HG03025 (cell line): ENCODE data around the gene HAP1.
"Not testable (repeated sequence)": the region's sequence is repeated elsewhere in the genome, so short reads cannot be mapped to it uniquely, and the experiment has no call there.

ENCODE experiments used
- ATAC-seq: cut with Tn5 transposase; IDR thresholded peaks from one replicate; pipeline ENCODE4 v1.9.1; 2021; ENCODE audit warnings: mild to moderate bottlenecking, moderate library complexity; ENCODE audit not compliant: unreplicated experiment, low FRiP score

Gene HAP1

DNA sequence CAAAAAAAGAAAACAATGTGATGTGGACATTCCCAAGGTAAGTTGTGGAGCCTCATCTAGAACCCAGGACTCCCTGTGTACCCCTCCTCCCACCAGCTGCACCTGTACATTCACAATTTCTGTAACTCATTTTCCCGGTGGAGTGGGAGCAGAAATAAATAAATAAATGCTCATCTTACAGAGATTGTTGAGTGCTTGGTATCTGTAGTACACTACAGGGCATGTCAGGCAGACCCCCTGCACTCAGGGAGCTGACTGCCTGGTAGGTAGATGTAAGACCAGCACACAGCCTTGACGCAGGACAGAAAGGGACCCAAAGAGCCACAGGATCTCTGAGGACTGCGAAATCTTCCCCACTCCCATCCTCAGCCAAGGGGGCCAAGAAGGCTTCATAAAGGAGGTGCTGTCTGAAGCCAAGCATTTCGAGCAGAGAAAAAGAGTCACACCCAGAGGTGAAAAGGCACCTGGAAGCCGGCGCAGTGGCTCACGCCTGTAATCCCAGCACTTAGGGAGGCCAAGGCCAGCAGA lies 39.2 kb downstream of the HAP1 start:
- ATAC-seq: no peak

DNA sequence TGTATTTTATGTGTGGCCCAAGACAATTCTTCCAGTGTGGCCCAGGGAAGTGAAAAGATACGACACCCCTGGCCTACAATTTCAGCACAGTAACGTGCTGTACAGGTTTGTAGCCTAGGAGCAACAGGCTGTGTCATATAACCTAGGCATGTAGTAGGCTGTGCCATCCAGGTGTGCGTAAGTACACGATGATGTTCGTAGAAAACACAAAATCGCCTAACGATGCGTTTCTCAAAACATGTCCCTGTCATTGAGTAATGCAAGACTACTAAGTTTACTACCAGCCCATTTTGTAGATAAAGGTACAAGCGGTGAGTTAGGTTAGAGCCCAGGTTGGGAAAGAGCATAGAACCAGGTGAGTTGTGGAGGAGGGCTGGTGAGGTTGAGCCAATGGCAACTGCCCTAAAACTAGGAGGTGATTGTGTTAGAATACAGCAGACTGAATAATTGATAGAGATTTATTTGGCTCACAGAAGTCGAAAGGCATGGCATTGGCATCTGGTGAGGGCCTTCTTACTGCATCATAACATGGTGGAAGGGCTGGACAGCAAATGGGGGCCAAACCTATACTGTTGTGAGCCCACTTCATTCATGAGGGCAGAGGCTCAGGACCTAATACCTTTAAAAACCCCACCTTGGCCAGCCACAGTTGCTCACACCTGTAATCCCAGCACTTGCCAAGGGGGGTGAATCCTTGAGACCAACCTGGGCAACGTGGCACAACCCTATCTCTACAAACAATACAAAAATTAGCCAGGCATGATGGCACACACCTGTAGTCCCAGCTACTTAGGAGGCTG lies 41.5 kb downstream of the HAP1 start:
- no peak for ATAC-seq

DNA sequence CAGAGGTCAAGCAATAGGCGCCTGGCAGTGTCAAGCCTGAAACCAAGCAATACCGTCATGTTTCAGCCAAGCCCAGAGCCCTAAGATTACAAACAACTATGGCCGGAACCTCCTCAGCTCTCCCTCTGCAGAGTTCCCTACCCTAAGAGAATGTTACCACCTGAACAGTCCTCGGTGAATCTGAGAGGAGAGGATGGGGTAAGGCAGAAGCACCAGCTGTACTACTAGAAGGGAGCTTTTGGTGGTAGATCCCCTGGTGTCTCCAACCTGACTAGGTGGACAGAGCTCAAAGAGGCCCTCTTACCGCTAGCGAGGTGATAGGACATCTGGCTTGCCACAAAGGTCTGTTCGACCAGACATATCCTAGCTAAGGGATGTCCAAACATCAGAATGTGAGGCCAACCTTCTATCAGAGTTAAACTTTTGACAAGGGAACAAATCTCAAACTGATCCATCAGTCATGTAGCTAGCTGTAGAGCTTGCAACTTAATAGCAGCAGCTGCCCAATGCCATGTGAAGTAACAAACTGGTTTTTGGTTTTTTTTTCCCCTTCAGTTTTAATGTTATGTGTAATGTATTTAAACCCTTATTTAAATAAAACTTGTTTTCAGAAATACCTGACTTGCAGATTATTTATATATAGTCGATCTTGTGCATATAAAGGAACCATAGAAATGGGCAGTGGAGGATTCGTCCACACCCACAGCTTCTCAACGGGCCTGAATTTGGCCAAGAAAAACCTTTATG lies 43.2 kb downstream of the HAP1 start:
- no peak for ATAC-seq

DNA sequence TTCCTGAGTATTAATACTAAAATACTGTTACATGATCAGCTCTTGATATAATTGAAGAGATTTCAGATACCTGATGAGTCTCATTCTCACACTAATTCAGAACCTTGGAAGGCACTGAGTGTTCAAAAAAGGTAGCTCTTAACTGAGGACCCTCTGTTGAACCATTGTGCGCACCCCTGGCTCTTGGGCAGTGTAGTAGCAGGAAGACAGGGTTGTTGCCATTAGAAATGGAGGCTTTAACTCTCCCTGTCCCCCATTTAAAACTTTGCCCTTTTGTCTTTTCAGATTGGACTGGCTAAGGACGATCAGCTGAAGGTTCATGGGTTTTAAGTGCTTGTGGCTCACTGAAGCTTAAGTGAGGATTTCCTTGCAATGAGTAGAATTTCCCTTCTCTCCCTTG lies 43.9 kb downstream of the HAP1 start:
- no peak for ATAC-seq

DNA sequence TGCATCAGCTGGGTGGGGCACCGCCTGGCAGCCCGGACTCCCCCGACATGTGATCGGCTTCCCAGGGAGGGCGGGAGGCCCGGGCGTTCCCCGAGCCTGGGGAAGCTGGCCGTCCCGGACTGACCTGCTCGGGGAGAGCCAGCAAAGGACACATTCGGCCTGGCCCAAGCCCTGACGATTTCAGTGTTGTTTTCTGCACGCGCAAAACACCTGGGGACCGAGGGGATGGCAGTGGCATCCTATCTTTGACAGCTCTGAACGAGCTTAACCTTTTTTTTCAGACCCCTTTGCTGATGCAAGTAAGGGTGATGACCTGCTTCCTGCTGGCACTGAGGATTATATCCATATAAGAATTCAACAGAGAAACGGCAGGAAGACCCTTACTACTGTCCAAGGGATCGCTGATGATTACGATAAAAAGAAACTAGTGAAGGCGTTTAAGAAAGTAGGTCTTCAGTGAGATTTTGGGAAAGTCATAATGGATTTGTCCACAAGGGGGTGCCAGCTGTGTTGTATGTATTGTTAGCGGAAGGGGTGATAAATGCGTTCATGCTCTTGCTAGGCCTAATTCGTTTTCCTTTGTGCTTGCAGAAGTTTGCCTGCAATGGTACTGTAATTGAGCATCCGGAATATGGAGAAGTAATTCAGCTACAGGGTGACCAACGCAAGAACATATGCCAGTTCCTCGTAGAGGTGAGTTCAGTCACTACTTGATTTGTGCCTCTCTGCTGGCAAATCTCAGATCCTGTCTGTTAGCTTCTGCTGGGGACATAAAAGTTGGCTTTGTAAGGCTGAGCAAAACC lies 44.7 kb downstream of the HAP1 start:
- no peak for ATAC-seq

DNA sequence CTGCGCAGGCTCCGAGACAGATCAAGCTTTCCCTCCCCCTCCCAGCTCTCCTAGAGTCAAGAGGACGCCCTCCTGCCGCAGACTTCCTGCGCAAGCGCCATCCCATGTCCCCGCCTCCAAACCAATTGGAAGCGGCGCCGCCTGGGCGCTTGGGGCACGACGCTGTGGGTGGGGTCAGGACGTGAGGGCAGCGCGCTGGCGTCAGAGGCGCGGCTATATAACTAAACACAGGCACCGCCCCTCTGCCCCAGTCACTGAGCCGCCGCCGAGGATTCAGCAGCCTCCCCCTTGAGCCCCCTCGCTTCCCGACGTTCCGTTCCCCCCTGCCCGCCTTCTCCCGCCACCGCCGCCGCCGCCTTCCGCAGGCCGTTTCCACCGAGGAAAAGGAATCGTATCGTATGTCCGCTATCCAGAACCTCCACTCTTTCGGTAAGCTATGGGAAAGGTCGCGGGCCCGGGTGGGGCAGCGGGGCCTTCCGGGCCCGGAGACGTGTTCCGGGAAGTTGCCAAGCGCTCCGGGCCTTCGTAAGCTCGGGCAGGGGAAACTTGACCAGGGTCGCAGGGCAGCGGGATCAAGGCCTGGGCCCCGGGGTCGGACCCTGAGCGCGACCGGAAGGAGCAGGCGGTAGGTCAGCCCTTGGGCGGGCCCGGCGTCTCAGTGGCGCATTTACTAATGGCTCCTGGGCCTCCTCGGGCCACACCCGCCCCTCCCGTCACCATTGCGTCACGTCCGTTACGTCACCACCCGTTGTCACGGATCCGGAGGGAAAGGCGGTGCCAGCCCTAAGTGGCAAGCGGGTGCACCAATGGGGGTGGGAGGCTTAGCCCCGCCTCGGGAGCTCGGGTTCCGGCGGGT lies 45.6 kb downstream of the HAP1 start, which contains the start of gene EIF1:
Gene EIF1 (plus strand): TSS at position 245 of the 856 bp plus-strand sequence. CDS start 154 bp downstream, at position 399.
- ATAC-seq: peak; percentile 71

DNA sequence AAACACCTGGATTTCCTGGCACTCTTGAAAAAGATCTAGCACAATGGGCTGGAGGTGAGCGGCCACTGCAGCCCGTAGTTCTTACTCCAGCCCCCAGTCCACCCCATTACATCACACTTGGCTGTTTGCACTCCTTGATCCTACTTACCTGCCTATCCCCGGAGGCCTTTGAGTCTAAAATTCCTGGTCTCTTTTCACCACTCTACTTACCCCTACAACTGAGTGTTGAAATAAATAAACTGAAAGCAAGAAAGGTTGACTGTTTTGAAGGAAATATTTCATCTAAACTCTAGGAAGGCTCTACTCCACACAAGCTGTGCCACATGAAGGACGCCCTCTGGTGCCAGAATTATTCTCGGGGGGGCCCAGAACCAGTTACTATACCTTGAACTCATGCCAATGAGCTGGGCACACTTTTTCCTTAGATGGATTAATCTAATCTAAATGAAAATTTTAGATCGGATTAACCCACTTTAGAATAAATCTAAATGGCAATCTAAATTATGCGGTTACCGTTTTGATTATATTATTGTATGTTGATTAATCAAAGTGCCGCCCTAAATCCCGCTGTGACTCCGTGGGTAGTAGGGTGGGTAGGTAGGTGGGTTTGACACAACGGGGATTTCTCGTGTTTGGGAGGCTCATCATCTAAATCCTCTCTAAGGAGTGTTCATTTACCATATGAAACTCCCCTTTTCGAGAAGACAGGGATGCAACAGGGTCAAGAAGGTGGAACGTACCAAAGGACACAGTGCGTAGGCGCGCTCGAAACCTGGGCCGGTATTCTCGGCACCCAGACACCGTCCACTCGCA lies 46.4 kb downstream of the HAP1 start:
- ATAC-seq: no peak

DNA sequence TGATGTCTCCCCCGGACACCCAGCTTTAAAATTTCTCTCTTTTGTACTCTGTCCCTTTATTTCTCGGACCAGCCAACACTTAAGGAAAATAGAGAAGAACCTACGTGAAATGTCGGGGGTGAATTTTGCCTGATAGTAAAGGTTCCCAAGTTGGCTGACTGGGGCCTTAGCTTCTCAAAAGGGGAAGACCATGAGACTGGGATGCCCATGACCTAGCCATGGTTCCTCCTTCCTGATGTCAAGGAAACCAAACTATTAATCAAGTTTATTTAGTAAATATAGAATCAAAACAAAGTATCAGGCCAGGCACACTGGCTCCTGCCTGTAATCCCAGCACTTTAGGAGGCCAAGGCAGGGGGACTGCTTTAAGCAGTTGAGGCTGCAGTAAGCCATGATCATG lies 48.2 kb downstream of the HAP1 start:
- ATAC-seq: no peak

DNA sequence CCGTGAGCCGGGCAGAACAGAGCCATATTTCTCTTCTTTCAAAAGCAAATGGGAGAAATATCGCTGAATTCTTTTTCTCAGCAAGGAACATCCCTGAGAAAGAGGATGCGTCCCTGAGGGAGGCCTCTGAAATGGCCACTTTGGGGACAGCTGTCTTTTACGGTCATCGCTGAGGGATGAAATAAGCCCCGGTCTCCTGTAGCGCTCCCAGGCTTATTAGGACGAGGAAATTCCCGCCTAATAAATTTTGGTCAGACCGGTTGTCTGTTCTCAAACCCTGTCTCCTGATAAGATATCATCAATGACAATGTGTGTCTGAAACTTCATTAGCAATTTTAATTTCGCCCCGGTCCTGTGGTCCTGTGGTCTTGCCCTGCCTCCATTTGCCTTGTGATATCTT lies 48.7 kb downstream of the HAP1 start:
- ATAC-seq: not testable (repeated sequence)

DNA sequence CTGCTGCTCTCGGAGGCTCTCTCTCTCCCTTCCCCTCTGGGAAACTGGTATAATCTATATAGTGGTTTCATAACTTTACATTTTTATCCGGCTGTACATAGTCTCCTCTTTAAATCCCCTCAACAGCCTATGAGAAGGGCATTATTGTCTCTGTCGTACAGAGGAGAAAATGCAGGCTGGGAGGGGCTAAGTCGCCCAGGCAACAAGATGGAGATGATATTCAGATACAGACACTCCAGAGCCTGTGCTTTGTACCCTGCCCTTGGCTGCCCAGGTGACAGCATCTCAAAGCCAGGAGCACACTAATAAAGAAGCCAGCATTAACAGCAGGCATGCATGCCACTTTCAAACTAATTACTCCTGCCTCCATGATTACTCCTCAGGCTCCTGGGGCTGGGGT lies 50.4 kb downstream of the HAP1 start:
- ATAC-seq: no peak

DNA sequence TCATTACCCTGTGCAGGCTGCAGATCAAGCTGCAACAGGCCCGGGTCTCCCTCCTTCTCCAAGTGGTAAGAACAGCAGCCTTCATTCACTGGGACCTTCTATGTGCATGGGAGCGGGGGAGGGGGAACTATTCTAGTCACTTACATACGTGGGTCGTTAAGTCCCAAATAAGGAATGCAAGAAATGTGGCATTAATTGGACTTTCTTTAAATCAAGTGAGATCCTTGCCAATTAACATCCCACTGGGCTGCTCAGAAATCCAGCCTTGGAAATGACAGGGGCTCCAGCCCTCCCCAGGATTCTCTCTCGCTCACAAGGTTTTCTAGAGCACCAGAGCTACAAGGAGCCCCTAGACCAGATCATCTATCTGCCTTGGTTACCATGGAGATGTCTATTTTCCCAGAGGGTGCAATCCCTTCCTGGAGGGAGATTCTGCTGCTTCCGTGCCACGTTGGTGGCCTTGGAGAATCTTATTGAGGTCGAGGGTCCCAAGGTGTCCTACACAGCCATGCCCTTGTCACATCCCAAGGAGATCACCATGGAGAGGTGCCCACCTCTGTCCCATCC lies 50.9 kb downstream of the HAP1 start:
- ATAC-seq: no peak

DNA sequence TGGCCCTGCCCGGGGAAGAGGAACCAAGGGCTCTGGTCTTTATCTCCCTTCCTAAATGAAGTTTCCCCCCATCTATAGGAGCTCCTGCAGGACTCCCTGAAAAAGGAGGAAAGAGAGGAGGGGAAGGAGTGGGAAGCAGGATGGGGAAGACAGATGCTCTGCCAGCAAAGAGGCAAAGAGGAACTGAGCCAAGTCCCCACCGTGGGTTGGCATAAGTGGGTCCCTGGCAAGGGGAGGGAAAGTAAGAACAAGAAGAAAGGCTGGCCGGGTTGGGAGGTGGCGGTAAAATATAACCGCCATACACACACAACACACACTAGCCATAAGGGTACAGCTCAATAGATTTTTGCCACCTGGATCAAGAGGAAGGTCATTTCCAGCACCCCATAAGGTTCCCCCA lies 51.8 kb downstream of the HAP1 start:
- ATAC-seq: no peak

DNA sequence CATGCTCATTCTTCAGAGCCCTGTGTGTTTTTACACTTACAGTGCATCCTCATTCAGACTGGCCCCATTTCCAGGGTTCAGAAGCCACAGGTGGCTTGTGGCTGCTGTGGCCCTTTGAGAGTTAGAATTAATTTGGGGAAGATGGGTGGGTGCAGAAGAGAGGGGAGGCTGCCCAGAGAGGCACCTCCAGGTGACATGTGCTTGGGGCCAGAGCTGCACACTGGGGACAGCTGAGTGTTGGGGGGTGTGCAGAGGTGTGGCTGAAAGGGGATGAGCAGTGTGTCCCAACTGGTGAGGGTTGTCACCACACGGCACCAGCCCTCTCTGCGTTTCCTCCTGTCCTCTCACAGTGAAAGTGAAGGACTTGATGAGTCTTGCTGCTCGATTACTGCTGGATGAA lies 52.7 kb downstream of the HAP1 start:
- no peak for ATAC-seq

DNA sequence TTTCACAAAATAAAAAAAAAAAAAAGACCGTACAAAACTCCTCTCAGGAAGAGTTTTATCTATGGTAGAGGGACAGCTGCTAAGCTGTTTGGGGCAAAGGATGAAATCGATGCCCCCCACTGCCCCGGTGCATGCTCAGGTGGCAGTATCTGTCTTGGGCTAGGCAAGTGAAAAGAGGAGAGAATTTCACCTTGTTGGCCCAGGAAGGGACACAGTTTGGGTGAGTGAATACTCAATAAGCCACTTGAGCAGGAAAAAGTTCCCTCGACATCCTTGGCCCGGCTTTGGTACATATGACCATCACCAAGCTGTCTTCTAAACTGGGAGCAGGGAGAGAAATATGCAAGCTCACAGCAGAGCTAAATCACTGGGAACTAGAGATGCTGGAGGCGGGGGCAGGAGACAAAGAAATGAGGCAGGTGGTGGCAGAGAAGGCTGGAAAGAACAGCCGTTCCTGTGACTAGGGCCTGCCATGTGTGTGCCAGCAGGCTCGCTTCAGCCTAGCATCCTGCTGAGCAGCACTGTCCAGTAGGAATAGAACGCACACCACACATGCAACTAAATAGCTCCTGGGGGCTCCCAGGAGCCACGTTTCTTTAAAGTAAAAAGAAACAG lies 53.9 kb downstream of the HAP1 start:
- ATAC-seq: no peak

DNA sequence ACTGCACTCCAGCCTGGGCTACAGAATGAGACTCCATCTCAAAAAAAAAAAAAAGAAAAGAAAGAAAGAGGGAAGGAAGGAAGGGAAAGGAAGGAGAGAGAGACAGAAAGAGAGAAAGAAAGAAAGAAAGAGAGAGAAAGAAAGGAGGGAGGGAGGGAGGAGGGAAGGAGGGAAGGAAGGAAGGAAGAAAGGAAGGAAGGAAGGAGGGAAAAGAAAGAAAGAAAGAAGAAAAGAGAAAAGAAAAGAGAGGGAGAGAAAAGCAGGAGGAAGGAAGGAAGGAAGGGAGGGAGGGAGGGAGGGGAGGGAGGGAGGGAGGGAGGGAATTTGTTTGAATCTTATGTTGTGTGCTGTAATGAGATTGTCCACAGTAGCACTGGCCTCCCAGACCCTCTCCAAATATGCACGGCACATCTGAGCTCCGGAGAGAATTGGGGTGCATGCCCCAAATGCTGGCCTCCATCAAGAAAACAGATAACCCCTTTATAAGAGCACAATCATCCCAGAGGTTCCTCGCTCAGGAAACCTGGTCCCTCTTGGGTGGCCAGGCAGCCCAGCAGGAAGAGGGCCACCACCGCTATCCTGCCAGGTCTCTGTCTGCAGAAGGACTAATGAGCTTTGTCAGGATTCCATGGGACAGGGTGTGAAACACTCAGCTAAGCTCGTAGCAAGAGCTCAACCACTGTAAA lies 54.6 kb downstream of the HAP1 start:
- ATAC-seq: no peak

DNA sequence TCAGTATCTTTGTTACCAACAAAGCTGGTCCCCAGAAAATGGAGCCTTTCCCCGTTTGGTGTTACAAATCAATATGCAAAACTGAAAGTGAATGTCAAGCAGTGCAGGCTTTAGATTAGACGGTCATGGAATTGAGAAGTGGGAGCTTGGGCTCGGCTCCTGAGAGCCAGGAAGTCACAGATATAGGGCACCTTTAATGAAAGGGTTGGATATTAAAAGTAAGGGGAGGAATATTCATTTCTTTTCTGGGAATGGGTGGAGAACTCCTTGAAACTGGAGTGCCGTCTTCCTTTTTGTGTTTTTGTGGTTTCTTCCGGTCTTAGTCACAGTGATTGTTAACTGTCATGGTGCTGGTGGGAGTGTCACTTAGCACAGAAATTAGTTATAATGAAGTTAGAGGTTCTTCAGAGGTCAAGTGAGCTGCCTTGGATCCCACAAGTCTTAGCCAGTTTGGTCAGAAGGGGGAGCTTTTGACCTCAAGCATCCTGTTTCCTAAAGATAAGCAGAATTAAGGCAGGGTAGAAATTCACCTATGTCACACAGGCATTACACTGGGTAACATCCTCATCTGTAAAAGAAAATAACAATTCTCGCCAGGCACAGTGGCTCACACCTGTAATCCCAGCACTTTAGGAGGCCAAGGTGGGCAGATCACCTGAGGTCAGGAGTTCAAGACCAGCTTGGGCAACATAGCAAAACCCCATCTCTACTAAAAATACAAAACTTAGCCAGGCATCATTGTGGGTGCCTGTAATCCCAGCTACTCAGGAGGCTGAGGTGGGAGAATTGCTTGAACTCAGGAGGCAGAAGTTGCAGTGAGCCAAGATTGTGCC lies 55.3 kb downstream of the HAP1 start:
- no peak for ATAC-seq

DNA sequence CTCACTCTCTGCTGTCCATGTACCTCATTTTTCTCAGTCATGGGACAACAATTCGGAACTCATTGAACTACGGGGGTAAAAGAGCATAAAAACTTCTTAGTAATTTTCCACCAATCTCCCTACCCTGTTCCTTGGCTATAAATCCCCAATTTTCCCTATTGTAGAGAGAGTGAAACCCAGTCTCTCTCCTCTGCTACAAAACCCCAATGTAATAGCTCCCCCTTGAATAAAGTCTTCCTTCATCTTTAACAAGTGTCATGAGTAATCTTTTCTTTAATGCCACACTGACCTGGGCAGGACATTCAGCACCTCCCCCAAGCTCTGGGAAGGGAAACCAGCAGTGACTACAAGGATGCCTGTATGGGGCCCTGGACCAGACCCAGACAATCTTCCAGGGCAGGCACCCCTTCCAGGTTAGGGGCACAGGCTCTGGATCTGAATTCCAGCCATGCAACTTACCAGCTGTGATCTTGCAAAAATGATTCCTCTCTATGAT lies 56.0 kb downstream of the HAP1 start:
- no peak for ATAC-seq
